ENCODE data around the gene NAV3.

The NAV3 gene, protein sequence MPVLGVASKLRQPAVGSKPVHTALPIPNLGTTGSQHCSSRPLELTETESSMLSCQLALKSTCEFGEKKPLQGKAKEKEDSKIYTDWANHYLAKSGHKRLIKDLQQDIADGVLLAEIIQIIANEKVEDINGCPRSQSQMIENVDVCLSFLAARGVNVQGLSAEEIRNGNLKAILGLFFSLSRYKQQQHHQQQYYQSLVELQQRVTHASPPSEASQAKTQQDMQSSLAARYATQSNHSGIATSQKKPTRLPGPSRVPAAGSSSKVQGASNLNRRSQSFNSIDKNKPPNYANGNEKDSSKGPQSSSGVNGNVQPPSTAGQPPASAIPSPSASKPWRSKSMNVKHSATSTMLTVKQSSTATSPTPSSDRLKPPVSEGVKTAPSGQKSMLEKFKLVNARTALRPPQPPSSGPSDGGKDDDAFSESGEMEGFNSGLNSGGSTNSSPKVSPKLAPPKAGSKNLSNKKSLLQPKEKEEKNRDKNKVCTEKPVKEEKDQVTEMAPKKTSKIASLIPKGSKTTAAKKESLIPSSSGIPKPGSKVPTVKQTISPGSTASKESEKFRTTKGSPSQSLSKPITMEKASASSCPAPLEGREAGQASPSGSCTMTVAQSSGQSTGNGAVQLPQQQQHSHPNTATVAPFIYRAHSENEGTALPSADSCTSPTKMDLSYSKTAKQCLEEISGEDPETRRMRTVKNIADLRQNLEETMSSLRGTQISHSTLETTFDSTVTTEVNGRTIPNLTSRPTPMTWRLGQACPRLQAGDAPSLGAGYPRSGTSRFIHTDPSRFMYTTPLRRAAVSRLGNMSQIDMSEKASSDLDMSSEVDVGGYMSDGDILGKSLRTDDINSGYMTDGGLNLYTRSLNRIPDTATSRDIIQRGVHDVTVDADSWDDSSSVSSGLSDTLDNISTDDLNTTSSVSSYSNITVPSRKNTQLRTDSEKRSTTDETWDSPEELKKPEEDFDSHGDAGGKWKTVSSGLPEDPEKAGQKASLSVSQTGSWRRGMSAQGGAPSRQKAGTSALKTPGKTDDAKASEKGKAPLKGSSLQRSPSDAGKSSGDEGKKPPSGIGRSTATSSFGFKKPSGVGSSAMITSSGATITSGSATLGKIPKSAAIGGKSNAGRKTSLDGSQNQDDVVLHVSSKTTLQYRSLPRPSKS (N-terminal part only)

GRCh38 chr12:77830583-77831351 is at the start of gene NAV3:
TSS of gene NAV3 (plus strand) at chr12:77830894. CDS start at chr12:77831462, 568 bp downstream.
- in situ Hi-C loops (cut with HindIII; ENCODE audit: low sequenced_read_pairs), result no loop called here

DNA sequence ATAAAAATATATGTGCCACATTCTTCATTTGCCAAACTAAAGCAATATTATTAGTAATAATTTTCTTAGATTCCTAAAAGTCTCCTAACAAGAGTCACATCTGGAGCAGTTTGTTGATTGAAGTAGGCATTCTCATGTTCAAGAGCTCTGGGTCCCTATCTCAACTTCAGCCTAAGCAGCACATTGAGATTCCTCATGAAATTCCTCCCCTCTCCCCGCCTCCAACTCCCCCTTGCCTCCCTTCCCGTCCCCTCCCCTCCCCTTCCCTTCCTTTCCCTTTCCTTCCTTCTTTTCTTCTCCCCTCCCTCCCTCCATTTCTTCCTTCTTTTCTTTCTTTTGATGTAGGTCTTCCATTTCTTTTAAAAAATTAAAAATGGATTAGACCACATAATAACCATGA is 48.7 kb upstream of the NAV3 start:
- in situ Hi-C loops (cut with HindIII; ENCODE audit: low sequenced_read_pairs), result no loop called here

- in situ Hi-C loops (cut with HindIII; ENCODE audit: low sequenced_read_pairs), result no loop called here
Observed at GRCh38 chr12:77782766-77783165, 47.9 kb upstream of the NAV3 start.

- in situ Hi-C loops (cut with HindIII; ENCODE audit: low sequenced_read_pairs), result no loop called here
Observed at GRCh38 chr12:77785211-77785610, 45.5 kb upstream of the NAV3 start.

DNA sequence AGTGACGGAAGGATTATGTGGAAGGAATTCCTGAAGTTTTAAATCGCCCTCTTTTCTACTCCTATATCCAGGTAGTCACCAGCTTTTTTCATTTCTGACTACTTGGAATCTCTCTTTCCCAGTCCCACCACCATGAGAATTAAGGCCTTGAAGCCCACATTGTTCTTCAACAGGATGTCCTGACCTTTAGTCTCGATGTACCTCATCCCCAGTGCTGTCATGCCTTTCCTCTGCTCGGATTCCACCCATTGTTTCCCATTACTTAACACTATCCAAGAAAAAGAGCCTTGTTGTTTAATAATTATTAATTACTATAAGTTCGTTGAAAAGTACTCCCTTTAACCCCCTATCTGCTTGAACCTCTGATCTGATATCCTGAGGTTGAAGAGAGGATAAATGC is 44.0 kb upstream of the NAV3 start:
- in situ Hi-C loops (cut with HindIII; ENCODE audit: low sequenced_read_pairs), result no loop called here

DNA sequence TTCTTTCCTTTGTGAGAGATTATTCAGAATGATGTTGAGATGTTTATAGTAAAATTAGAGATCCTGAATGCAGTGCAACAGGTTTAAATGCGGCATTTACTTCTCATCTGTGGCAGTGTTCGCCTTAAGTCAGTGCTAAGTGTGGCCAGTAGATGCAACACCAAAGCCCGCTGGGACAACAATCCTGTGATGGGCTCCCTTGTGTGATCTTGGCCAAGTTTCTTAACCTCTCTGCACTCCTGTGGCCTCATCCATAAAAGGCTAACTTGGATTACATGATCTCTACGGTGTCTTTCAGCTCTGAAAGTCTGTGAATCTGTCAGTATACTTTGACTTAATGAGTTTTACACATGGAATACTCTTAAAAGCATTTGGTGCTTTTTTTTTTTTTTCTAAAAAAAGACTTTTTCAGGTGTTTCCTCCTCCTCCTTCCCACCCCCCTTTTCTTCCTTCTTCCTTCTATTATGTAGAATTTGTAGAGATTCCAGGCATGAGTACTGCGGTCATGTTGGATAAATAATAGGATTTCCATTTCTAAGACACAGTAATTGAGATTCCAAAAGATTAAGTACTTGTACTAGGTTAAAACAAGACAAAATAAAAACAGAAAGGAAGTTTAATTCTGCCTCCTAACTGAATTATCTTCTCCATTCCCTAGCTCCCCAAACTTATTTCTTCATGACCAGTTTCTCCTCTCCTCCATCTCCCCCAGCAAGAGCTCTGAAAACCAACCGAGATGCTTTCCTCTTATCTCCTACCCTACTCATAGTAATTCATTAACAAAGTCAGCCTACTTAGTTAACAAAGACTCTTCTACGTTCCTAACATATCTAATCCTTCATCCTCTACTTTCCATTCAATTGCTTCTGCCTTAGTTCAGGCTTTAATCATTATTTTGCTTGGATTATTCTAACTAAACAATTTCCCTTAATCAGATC is 42.2 kb upstream of the NAV3 start:
- in situ Hi-C loops (cut with HindIII; ENCODE audit: low sequenced_read_pairs), result no loop called here

DNA sequence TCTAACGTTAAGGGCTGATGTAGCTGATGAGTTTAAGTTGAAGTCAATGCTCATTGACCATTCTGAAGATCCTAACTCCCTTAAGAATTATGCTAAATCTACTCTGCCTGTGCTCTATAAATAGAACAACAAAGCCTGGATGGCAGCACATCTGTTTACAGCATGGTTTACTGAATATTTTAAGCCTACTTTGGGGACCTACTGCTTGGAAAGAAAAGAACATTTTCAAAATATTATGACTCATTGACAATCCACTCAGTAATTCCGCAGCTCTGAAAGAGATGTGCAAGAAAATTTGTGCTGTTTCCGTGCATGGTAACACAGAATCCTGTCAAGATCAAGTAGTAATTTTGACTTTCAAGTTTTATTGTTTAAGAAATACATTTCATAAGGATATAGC is 35.0 kb upstream of the NAV3 start:
- in situ Hi-C loops (cut with HindIII; ENCODE audit: low sequenced_read_pairs), result loop anchor here (5.0 kb wide), 1 partner anchor 48 kb away; no protein-coding TSS in a partner anchor

DNA sequence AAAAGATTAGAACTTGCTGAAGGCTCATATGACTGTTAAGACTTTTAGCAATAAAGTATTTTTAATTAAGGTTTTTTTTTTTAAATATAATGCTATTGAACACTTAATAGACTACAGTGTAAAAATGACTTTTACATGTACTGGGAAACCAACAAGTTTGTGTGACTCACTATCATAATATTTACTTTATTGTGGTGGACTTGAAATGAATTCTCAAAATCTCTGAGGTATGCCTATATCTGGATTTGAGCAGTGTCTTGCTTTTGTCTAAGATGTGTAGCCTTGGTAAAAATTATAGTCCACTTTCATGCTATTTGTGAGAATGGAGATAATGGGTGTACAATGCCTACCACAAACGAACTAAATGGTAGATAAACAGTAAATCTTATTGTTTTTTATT is 33.9 kb upstream of the NAV3 start:
- in situ Hi-C loops (cut with HindIII; ENCODE audit: low sequenced_read_pairs), result loop anchor here (5.0 kb wide), 1 partner anchor 49 kb away; no protein-coding TSS in a partner anchor

GRCh38 chr12:77800501-77800900 is 30.2 kb upstream of the NAV3 start:
- in situ Hi-C loops (cut with HindIII; ENCODE audit: low sequenced_read_pairs), result no loop called here

DNA sequence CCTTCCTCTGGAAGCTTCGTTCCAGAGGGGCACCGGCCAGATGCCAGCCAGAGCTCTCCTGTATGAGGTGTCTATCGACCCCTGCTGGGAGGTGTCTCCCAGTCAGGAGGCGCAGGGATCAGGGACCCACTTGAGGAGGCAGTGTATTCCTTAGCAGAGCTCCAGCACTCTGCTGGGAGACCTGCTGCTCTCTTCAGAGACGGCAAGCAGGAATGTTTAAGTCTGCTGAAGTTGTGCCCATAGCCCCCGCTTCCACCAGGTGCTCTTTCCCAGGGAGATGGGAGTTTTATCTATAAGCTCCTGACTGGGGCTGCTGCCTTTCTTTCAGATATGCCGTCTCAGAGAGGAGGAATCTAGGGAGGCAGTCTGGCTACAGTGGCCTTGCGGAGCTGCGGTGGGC is 22.2 kb upstream of the NAV3 start:
- in situ Hi-C loops (cut with HindIII; ENCODE audit: low sequenced_read_pairs), result no loop called here

- in situ Hi-C loops (cut with HindIII; ENCODE audit: low sequenced_read_pairs), result no loop called here
Observed at GRCh38 chr12:77813558-77813957, 17.1 kb upstream of the NAV3 start.

GRCh38 chr12:77814386-77814785 is 16.3 kb upstream of the NAV3 start:
- in situ Hi-C loops (cut with HindIII; ENCODE audit: low sequenced_read_pairs), result no loop called here

DNA sequence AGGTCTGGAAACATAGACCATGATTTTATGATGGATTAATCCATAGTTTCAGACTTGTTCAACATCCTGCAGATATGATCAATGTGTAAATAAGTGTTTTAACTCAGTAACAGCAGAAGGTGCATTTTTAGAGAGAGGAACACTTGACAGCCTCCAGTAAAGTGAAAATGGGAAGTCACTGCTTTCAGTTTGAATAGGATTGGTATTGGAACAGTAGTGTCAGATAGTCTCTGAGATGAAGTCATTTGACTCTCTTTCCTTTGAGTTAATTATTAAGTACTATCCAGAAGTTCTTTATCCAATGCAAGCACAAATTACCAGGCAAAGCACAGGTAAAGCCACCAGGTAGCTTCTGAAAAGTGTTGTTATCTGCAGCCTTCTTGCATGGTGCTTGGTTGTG is 14.5 kb upstream of the NAV3 start:
- in situ Hi-C loops (cut with HindIII; ENCODE audit: low sequenced_read_pairs), result no loop called here

- in situ Hi-C loops (cut with HindIII; ENCODE audit: low sequenced_read_pairs), result no loop called here
Observed at GRCh38 chr12:77817276-77817675, 13.4 kb upstream of the NAV3 start.

- in situ Hi-C loops (cut with HindIII; ENCODE audit: low sequenced_read_pairs), result no loop called here
Observed at GRCh38 chr12:77818351-77818750, 12.3 kb upstream of the NAV3 start.

DNA sequence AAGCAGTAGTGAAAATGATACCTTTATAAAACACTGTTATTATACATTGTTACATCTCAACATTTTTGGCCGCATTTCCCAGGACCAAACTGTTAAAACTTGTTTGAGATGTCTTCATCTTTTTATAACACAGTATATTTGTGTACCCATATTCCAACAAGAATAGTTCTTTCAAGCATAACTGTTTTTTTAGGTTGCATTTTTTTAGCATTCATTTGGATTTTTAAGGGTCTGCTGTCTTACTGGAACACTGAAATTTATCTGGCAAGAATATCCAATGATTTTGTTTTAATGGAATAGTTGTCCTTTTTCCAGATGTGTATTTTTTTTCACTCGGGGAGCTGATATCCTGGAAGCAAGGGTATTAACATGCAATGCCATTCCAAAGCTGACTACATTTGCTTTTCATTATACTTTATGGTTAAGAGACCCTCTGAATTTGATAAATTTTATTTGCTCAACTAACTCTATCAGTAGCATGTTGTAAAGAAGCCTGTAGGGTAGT is 8.9 kb upstream of the NAV3 start:
- in situ Hi-C loops (cut with HindIII; ENCODE audit: low sequenced_read_pairs), result no loop called here

GRCh38 chr12:77833329-77833728 is 2.6 kb downstream of the NAV3 start:
- in situ Hi-C loops (cut with HindIII; ENCODE audit: low sequenced_read_pairs), result no loop called here

DNA sequence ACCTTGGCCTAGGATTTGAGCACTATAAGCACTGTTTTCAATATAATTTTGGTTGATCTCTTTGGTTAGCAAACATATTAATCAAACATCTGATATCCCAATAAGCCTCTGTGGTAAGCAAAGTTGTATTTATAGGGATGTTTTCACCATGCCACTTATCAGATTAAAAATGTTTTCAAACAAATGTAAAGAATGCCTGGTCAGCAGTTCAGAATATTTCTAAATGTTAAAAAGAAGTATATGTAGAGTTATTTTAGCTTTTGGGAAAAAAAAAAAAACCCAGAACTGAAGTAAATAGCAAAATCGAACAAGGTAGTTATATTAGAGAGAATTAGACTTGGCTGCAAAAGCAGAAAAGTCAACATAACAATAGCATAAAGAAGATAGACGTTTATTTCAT is 3.9 kb downstream of the NAV3 start:
- in situ Hi-C loops (cut with HindIII; ENCODE audit: low sequenced_read_pairs), result no loop called here

DNA sequence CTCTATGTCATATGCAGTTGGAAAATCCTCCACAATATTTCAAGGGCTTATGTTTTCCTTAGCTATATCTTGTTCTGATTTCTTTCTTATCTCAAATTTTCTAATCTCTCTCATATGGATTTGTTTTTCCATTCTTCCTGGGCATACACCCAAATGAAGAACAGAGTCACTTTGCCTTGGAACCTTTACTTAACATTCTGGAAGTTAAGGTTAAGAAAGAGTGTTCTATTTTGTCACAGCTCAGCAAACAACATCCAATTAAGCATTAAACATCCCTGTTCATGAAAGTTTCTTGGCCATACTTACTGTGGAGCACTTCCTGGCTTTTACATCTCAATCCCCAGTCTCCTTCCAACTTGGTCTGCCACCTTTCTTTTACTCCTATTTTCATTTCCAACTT is 5.3 kb downstream of the NAV3 start:
- in situ Hi-C loops (cut with HindIII; ENCODE audit: low sequenced_read_pairs), result no loop called here
